IMR-90 (cell line): ENCODE measurements around the gene DKK3. TPM values are rescaled to one million over a fixed set of nuclear protein-coding genes. Genes with fewer than 3 reads are reported as not detected.
A peak's percentile ranks its signal among the peaks of the same experiment; 100 is the strongest.

Experiments used
- ATAC-seq: fragments of 200-7000 bp; cut with Tn5 transposase; 2 replicates; pipeline ENCODE4 v1.9.1; 2020; ENCODE audit warnings: low read depth, mild to moderate bottlenecking, moderate library complexity
- BruUV-seq: library from RNA; stranded (reverse); fragments of 400-500 nt; replicated peaks from 2 replicates; lab custom pipeline; 2021; lab: Mats Ljungman, UMichigan
- CTCF ChIA-PET: fragments of 300-600 bp; formaldehyde crosslinking; extraction: SDS; loops from one replicate; lab custom pipeline; 2021; ENCODE audit warnings: antibody characterized with exemption; lab: Yijun Ruan, JAX
- POLR2A ChIA-PET: fragments of 300-600 bp; sonication (Branson Sonifier 250); formaldehyde crosslinking; loops from one replicate; lab custom pipeline; 2022; ENCODE audit warnings: antibody characterized with exemption; ENCODE audit not compliant: unreplicated experiment; lab: Charles Lee
- DNase-seq: peaks from one replicate; pipeline ENCODE4 v3.0.0; 2013
- H2AFZ ChIP-seq: replicated peaks from 2 replicates; pipeline ENCODE3; 2013; ENCODE audit warnings: low read length, mild to moderate bottlenecking; ENCODE audit not compliant: poor library complexity
- H2AK5ac ChIP-seq: 2 replicates; pipeline ENCODE4 v1.6.1; 2013; ENCODE audit warnings: low read depth, low read length, inconsistent platforms
- H2AK9ac ChIP-seq: replicated peaks from 2 replicates; pipeline ENCODE3; 2013; ENCODE audit warnings: mild to moderate bottlenecking, low read depth, low read length, moderate library complexity; ENCODE audit not compliant: poor library complexity
- H2BK120ac ChIP-seq: 2 replicates; pipeline ENCODE4 v1.6.1; 2013; ENCODE audit warnings: low read depth, low read length, inconsistent platforms
- H2BK15ac ChIP-seq: 3 replicates; pipeline ENCODE4 v1.6.1; 2013; ENCODE audit warnings: low read depth, low read length, inconsistent platforms
- H2BK20ac ChIP-seq: 2 replicates; pipeline ENCODE4 v1.6.1; 2013; ENCODE audit warnings: low read depth, mild to moderate bottlenecking, inconsistent platforms, low read length, moderate library complexity
- H2BK5ac ChIP-seq: 2 replicates; pipeline ENCODE4 v1.6.1; 2013; ENCODE audit warnings: mild to moderate bottlenecking, low read depth, low read length, inconsistent platforms; ENCODE audit not compliant: poor library complexity, severe bottlenecking
- H3K14ac ChIP-seq: replicated peaks from 2 replicates; pipeline ENCODE4 v1.6.1; 2013; ENCODE audit warnings: low read depth, low read length, inconsistent platforms
- H3K18ac ChIP-seq: 2 replicates; pipeline ENCODE4 v1.6.1; 2013; ENCODE audit warnings: low read depth, low read length, control low read depth
- H3K23ac ChIP-seq: 2 replicates; pipeline ENCODE4 v1.6.1; 2013; ENCODE audit warnings: low read depth, low read length, inconsistent platforms
- H3K27ac ChIP-seq: 2 replicates; pipeline ENCODE4 v1.5.1; 2013; ENCODE audit warnings: mild to moderate bottlenecking, control low read depth, low read length; ENCODE audit not compliant: insufficient read depth
- H3K27me3 ChIP-seq: 2 replicates; pipeline ENCODE4 v1.6.1; 2013; ENCODE audit warnings: low read length; ENCODE audit not compliant: control insufficient read depth, insufficient read depth
- H3K36me3 ChIP-seq: 2 replicates; pipeline ENCODE4 v1.6.1; 2013; ENCODE audit warnings: low read length, mixed read lengths; ENCODE audit not compliant: control insufficient read depth, insufficient read depth
- H3K4ac ChIP-seq: 2 replicates; pipeline ENCODE4 v1.6.1; 2013; ENCODE audit warnings: low read depth, low read length, inconsistent platforms
- H3K4me1 ChIP-seq: 2 replicates; pipeline ENCODE4 v1.6.1; 2013; ENCODE audit warnings: low read length, mixed read lengths; ENCODE audit not compliant: control insufficient read depth, insufficient read depth
- H3K4me2 ChIP-seq: 2 replicates; pipeline ENCODE4 v1.6.1; 2013; ENCODE audit warnings: low read depth, mild to moderate bottlenecking, control low read depth, low read length, moderate library complexity
- H3K4me3 ChIP-seq: 2 replicates; pipeline ENCODE4 v1.5.1; 2013; ENCODE audit warnings: low read depth, mild to moderate bottlenecking, control low read depth, low read length, moderate library complexity; ENCODE audit not compliant: insufficient read depth
- H3K56ac ChIP-seq: 2 replicates; pipeline ENCODE4 v1.6.1; 2013; ENCODE audit warnings: low read length, inconsistent platforms; ENCODE audit not compliant: insufficient read depth; ENCODE audit errors: extremely low read depth
- H3K79me1 ChIP-seq, 2 experiments: 2 replicates each; pipeline ENCODE4 v1.6.1; 2013; ENCODE audit warnings: low read length in 2 of 2, inconsistent platforms in 1 of 2, low read depth in 1 of 2
- H3K9ac ChIP-seq: 2 replicates; pipeline ENCODE4 v1.6.1; 2013; ENCODE audit warnings: low read depth, low read length, control low read depth
- H3K9me1 ChIP-seq: 2 replicates; pipeline ENCODE4 v1.6.1; 2013; ENCODE audit warnings: low read length, inconsistent platforms; ENCODE audit not compliant: insufficient read depth
- H3K9me3 ChIP-seq: 2 replicates; pipeline ENCODE4 v1.6.1; 2013; ENCODE audit warnings: low read length; ENCODE audit not compliant: control insufficient read depth, insufficient read depth
- H4K20me1 ChIP-seq: 2 replicates; pipeline ENCODE4 v1.6.1; 2013; ENCODE audit warnings: low read length, inconsistent platforms; ENCODE audit not compliant: insufficient read depth
- H4K5ac ChIP-seq: 2 replicates; pipeline ENCODE4 v1.6.1; 2013; ENCODE audit warnings: mild to moderate bottlenecking, low read depth, low read length, control low read depth
- H4K8ac ChIP-seq, 2 experiments: 2 replicates each; pipeline ENCODE4 v1.6.1; 2013; ENCODE audit warnings: low read depth in 2 of 2, low read length in 2 of 2, control low read depth in 1 of 2, inconsistent platforms in 1 of 2
- H4K91ac ChIP-seq: 2 replicates; pipeline ENCODE4 v1.6.1; 2013; ENCODE audit warnings: low read depth, low read length, inconsistent platforms; ENCODE audit not compliant: insufficient read depth
- CEBPB ChIP-seq: IDR thresholded peaks from 2 replicates; pipeline ENCODE4 v1.6.1; 2012; ENCODE audit warnings: low read depth, low read length, improper control_type of control experiment
- CHD1 ChIP-seq: IDR thresholded peaks from 2 replicates; pipeline ENCODE4 v1.6.1; 2012; ENCODE audit warnings: low read depth, low read length, improper control_type of control experiment
- WGBS, 2 experiments: methylation state at CpG; one replicate each; pipeline versions ENCODE4 v1.1.5 to v1.1.7; 2013; ENCODE audit warnings: missing lambda C conversion rate in 2 of 2; ENCODE audit not compliant: insufficient read length in 1 of 2; ENCODE audit errors: extremely low coverage in 2 of 2; 5-methylcytosine and 5-hydroxymethylcytosine counted together
- dilution Hi-C: fragments of 300-500 bp; cut with HindIII; formaldehyde crosslinking; loops from one replicate; pipeline ENCODE4 v1.14.3; 2018; ENCODE audit warnings: low sequenced_read_pairs; ENCODE audit not compliant: unreplicated experiment
- in situ Hi-C: fragments of 300-500 bp; cut with MboI; formaldehyde crosslinking; loops from 3 replicates; pipeline ENCODE4 v1.14.3; 2019; ENCODE audit warnings: low sequenced_read_pairs, inconsistent platforms, mixed read lengths
- intact Hi-C: fragments of 100-400 bp; cut with micrococcal nuclease; formaldehyde crosslinking; loops from 2 replicates; pipeline ENCODE4 v1.10.0; 2022
- polyA plus RNA-seq, 3 experiments: library from polyadenylated mRNA; depleted of rRNA; stranded (reverse); fragments of >200 nt; gene quantifications; 2 replicates each; pipeline ENCODE4 v1.2.3, GENCODE V29; 2012; ENCODE audit warnings: low replicate concordance in 1 of 3
- total RNA-seq: library from RNA; depleted of rRNA; stranded (reverse); fragments of >200 nt; gene quantifications from 2 replicates; pipeline ENCODE4 v1.2.3, GENCODE V29; 2012

The DKK3 gene
- total and polyA plus RNA-seq, 2 of the 4 experiments (the other 2 are of a cell fraction): 453 to 964 TPM

DNA sequence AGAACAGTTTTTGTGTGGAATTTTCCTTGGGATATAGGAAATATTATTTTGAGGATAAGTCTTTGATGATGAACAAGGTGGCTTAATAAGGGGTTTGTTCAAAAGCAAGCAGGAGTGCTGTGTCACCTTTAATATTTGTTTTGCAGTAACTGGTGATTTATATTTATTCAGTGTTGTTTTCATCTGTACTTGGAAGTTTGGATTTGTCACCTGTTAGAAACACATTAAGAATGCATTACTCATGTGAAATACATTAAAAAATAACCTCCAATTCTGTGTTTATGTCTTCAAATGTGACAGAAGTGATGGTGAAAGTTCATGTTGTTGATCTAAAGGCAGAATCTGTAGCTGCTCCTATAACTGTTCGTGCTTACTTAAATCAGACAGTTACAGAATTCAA is 70.5 kb downstream of the DKK3 start:
- DNase-seq: peak; percentile 38

More for the DNA sequence above, 70.5 kb downstream of the DKK3 start:
- no peak overlapping the region for H3K56ac ChIP-seq
- no peaks in the 10 kb centered on the region for H4K20me1 ChIP-seq
- dilution Hi-C loops: no loop called here
- H2AK9ac ChIP-seq: no peak overlapping the region
- no peak overlapping the region for H3K18ac ChIP-seq
- no peak overlapping the region for H2AFZ ChIP-seq
- POLR2A ChIA-PET: no interaction called here
- H3K14ac ChIP-seq: no peak overlapping the region
- no TSS peak for BruUV-seq
- ATAC-seq: peak; percentile 29
- H3K27ac ChIP-seq: no peak overlapping the region
- H4K5ac ChIP-seq: no peak overlapping the region
- no peak overlapping the region for H4K8ac ChIP-seq
- H2BK15ac ChIP-seq: no peak overlapping the region
- no peak overlapping the region for H3K4me2 ChIP-seq
- TF ChIP-seq CHD1: no peak
- TF ChIP-seq CEBPB: no peak
- CTCF ChIA-PET: interaction anchor here (1.1 kb wide), 1 partner anchor 29 kb away, joined by 3 read pairs; no protein-coding TSS in a partner anchor
- H3K9me3 ChIP-seq: no peaks in the 10 kb centered on the region
- peaks cover 10 to 18% of the 10 kb centered on the region in 2 experiments for H3K79me1 ChIP-seq
- H3K4me3 ChIP-seq: no peak overlapping the region
- in situ Hi-C loops: loop anchor here (10.0 kb wide), 1 partner anchor 107 kb away; no protein-coding TSS in a partner anchor
- no peak overlapping the region for H2AK5ac ChIP-seq
- peaks cover 3% of the 10 kb centered on the region for H3K9me1 ChIP-seq
- H3K4ac ChIP-seq: no peak overlapping the region
- H3K4me1 ChIP-seq: no peaks in the 10 kb centered on the region
- no peaks in the 10 kb centered on the region for H3K27me3 ChIP-seq
- no peak overlapping the region for H3K9ac ChIP-seq
- WGBS, 2 experiments: no CpG with 5 or more reads among the region's 1 CpG
- no peak overlapping the region for H2BK20ac ChIP-seq
- no peak overlapping the region for H2BK120ac ChIP-seq
- H3K23ac ChIP-seq: no peak overlapping the region
- peak overlapping the region; percentile 60 for H2BK5ac ChIP-seq
- H3K36me3 ChIP-seq: peaks cover 19% of the 10 kb centered on the region
- intact Hi-C loops: no loop called here
- H4K91ac ChIP-seq: no peak overlapping the region
